GM18519 (cell line): ENCODE data around the gene RP2.

Source experiments
- ATAC-seq: cut with Tn5 transposase; IDR thresholded peaks from one replicate; pipeline ENCODE4 v1.9.1; 2021; ENCODE audit warnings: mild to moderate bottlenecking, moderate library complexity; ENCODE audit not compliant: unreplicated experiment, low FRiP score

Gene RP2

DNA sequence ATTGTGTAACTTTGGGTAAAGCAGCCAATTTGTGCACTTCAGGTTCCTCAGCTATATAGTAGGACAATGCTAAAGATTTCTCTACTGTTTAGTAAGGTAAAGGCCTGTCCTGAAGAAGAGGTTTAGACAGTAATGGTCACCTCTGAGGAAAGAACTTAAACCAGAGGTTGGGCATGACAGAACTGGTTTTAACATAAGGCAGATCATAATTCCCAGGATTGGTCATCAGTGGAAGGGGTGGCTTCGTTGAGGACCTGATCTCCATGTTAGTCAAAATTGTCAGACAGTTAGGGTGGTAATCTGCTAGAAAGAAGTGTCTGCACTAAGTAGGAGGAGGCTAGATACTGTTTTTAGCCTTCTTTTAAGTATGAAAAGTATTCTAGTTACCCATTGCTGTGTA is 4.1 kb downstream of the RP2 start:
- ATAC-seq = no peak

DNA sequence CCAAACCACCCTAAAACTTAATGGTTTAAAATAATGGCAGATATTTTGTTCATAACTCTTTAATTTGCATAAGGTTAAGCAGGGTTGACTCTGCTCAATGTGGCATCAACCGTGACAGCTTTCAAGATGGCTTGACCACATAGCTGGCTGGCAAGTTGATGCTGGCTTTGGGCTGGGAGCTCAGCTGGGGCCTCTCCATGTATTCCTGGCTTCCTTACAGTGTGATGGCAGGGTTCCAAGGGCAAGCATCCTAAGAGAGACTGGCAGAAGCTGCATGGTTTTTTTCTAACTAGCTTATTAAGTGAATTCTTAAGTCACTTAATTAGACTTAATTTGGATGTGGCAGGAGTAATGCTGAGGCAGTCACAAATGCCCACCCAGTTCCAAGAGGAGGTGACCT is 4.5 kb downstream of the RP2 start:
- ATAC-seq = no peak

DNA sequence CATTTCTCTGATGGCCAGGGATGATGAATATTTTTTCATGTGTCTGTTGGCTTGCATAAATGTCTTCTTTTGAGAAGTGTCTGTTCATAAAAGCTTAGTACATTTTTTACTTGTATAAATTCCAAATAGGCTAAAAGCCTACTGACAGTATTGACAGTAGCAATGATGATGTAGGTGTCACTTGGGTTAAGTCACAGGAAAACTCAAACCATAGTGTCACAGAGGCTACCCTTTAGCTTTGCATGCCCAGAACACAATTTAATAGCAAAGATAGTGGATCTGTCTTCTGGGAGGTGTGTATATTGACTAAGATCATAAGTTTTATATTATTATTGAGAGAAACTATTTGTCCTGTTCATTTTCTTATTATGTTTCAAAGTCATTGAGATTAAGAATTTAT is 8.1 kb downstream of the RP2 start:
- no peak for ATAC-seq

DNA sequence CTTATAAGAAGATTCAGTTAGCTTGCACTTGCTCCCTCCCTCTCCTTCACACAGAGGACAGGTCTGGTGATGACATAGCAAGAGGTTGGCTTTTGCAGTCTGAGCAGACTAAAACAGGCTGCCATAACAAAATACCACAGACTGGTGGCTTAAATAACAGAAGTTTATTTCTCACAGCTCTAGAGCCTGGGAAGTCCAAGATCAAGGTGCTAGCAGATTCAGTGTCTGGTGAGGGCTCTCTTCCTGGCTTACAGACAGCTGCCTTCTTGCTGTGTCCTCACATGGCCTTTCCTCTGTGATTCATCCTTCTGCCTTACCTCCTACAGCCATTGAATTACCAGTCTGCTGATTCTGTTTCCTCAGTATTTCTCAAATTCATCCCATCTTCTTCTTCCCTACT is 13.1 kb downstream of the RP2 start:
- no peak for ATAC-seq

DNA sequence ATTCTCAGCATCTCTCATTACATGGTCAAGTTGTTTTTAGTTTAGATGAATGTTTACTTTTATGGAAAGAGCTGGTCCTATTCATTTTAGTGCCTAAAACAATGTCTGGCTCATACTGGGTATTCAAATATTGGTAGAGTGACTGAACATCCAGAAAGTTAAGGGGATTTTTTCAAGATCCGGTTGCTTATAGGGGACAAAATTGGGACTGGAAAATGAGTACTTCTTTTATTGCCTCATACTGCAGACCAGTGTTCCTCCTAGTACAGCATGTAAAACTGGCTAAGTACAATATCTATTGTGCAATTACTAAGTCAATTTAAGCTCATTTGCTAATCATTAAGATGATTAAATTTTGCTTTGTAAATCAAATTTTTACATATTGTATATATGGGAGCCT is 13.9 kb downstream of the RP2 start:
- no peak for ATAC-seq

DNA sequence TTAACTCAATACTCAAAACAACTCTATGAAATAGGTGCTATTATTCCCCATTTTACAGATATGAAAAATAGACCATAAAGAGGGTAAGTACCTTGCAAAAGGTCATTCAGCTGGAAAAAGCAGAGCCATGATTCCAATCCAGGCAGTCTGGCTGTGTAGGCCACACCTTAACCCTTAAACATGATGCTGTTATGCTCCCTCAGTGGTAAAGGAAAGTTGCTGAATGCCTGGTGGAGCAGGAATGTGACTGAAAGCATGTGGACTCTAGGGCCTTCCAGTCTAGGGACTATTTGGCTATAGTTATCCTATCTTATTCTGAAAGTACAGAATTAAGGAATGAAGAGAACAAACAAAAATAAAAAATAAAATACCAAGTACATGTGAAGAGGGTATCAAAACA is 19.6 kb downstream of the RP2 start:
- no peak for ATAC-seq

DNA sequence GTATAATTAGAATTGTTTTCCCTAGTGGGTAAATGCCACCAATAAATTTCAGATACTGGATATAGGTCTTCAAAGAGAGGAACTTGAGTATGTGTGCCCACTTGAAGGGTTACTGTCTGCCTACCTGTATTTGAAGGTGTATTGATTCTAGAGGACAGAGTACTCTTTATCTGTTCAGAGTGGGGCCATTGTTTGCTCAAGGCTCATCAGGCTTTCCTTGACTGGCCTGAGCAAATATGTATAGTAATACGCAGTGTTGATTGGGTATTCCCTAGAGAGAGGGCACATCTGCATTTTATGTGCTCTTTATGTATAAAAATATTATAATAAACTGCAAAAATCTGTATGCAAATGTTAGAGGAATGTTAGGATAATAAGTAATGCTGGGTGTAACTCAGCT is 23.7 kb downstream of the RP2 start:
- ATAC-seq = no peak

DNA sequence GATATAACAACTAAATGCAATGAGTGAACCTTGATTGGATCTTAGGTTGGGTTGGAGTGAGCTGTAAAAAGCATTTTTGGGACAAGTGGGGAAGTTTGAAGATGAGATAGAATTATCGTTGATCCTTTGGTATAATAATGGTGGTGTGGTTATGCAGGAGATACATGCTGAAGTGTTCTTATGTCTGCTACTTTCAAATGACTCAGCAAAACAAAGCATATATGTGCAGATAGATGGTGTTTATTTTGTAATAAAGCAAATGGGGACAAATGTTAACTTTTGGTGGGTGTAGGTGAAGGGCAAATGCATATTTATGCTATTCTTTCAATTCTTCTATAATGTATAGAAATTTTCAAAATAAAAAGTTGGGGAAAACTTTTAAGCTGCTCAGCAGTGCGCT is 26.2 kb downstream of the RP2 start:
- ATAC-seq = no peak

DNA sequence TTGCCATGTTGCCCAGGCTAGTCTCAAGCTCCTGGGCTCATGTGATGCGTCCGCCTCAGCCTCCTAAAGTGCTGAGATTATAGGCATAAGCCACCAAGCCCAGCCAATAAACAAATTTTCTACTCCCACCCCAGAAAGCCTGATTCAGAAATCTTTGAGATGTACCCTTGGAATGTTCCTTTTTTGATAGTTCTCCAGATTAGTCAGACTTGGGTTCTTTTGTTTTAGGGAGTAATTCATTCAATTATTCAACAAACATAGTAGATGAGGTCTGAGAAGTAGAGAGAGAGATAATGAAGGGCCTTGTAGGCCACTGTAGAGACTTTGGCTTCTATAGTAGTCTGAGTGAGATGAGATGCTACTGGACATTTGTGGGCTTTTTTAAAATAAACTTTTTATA is 27.8 kb downstream of the RP2 start:
- ATAC-seq = no peak

DNA sequence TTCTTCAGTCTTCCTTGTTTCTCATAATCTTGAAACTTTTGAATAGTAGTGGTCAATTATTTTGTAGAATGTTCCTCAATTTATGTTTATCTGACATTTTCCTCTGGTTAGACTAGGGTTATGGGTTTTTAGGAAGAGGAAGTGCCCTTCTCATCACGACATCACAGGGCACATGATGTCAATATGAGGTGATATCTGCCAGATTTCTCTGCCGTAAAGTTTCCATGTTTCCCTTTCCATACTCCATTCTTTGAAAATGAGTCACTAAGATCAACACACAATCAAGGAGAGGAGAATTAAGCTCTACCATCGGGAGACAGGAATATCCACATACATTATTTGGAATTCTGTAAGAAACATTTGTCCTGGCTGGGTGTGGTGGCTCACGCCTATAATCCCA is 28.4 kb downstream of the RP2 start:
- ATAC-seq = no peak

DNA sequence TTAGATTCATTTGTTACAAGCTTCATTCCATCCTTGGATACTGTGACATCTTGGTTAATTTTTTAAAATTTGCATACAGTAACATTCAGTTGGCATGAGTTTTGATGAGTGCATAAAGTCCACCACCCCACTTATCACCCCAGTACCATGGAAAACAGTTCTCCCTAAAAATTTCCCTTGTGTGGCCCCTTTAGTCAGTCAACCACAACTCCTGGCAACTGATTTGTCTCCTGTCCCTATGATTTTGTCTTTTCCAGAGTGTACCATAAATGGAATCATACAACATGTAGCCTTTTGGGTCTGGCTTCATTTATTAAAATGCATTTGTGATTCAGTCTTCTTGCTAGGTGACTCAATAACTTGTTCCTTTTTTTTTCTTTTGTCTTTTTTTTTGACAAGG is 29.9 kb downstream of the RP2 start:
- no peak for ATAC-seq

DNA sequence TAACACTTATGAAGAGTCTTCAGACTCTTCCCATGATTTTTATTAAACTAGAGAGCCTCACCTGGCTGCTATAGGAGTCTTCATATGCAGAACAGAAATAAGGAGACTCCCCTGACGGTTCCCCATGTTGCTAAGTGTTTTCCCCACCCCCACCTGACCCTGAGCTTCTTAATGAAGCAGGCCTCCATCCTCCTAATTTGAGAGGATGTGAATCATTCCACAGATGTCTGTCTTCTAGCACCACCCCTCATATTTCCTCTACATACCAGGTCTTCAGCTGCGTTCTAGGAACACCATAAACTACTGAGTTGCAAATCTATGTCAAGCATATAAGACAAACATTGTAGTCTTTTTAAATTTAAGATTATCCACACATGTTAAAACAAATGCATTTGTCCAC is 36.9 kb downstream of the RP2 start:
- ATAC-seq = no peak

DNA sequence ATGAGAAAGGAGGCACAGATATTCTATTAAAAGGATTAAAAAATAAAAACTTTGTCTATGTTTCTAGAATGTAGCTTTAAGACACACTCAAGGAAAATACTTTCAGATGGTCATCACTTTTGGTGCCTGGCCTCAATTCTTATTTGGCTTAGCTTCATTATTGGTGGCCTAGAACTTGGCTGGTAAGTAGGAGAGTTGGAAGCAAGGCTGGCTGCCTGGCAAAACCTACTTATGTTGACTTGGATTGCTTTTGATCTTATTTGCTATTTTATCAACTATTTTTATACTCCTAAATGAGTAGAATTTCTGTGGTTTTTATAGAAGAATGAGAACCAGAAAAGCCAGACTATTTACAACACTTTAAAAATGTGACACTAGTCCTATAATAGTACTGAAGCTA is 40.1 kb downstream of the RP2 start:
- no peak for ATAC-seq

DNA sequence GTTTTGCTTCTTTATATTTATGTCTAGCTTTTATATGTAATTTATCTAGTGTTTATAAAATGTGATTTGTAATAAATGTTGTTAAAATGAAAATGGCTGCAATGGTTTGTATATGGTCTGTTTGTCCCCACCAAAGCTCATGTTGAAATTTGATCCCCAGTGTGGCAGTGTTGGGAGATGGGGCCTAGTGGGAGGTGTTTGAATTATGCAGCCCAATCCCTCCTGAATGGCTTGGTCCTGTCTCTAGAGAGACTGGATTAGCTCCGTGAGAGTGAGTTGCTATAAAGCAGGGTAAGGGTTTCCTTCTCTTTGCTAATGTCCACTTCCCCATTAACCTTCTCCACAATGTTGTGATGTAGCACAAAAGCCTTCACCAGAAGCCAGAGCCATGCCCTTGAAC is 45.4 kb downstream of the RP2 start:
- no peak for ATAC-seq

DNA sequence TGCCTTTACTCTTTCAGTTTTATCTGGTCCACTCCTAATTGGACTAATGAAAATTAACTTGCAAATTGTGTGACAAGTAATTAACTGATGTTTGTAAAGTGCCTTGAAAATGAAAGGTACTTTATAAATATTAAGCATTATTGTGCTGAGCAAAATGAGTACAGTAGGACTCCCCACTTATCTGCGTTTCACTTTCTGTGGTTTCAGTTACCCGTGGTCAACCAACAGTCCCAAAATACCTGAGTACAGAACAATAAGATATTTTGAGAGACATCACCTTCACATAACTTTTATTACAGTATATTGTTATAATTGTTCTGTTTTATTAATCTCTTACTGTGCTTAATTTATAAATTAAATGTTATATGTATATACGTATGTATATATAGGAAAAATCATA is 48.0 kb downstream of the RP2 start:
- ATAC-seq = no peak

DNA sequence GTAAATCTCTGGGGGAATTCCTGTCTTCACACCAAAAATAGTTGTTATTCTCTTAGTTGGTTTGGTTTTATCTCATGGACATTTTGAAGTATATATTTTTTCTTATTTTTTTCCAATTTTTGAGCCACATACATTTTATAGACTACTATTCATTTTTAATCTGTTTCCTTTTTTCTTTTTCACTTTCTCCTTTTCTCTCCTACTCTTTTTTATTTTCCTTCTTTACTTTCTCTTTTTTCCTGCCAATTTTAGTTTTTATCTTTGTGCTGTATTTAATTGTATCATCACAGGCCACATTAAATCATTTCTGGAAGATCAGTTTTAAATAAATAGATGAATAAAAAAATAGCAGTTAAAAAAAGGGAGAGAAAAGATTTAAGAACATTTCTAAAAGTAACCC is 61.4 kb downstream of the RP2 start:
- no peak for ATAC-seq

DNA sequence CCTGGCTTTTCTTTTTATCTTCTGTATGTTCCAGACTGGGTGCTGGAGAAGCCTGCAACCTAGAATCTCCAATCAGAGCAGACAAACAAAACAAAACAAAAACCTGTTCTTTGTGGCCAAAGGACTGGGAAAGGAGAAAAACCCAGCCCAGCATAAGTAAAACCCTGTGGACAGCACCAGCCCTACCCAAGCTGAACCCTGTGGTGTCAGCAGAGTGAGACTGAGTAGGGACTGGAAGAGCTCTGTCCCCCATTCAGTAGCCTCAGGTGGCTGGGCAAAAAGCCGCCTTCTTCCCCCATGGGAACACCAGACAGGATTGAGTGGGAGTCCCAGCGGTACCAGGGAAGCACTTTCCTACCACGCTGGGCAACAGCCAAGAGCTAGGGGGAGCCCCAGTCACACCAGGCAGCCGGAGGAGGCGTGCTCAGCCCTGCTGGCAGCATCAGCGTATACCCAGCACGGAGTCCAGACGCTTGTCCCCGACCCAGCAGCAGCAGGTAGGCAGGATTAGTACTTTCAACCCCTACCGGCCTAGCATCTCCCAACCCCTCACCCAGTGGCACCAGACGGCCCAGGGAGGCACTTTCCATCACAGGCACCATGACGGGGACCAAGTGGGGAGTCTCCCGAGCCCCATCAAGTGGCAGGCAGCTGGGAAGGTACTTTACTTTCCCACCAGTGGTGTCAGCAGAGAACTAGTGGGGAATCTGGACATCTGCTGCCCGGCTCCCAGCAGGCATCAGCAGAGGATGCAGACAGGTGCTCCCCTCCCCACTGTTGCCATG is 66.8 kb downstream of the RP2 start:
- ATAC-seq = peak; percentile 62

DNA sequence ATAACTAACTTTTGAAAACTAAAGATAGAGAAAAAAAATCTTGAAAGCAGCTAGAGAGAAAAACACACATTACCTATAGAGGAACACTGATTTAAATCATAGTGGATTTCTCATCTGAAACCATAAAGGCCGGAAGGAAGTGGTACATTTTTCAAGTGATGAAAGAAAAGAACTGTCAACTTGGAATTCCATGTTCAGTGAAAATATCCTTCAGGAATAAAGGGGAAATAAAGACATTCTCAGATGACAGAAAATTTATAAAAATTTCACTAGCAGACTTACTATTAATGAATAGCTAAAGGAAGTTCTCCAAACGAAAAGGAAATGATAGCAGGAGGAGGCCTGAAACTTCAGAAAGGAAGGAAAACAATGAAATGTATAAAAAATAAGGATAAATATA is 67.8 kb downstream of the RP2 start:
- no peak for ATAC-seq

DNA sequence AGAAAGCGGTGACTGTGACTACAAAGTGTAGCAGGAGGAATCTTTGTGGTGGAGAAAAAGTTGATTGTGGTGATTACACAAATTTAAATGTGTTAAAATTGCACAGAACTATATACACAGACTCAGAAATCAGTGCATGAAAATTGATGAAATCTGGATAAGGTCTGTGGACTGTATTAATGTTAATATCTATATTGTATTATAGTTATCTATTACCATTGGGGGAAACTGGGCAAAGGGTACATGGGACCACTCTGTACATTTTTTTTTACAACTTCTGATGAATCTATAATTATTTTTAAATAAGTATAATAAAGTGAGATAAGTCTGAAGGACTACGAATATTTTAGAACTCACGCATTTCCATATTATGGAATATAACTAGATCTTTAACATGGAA is 73.6 kb downstream of the RP2 start:
- no peak for ATAC-seq

DNA sequence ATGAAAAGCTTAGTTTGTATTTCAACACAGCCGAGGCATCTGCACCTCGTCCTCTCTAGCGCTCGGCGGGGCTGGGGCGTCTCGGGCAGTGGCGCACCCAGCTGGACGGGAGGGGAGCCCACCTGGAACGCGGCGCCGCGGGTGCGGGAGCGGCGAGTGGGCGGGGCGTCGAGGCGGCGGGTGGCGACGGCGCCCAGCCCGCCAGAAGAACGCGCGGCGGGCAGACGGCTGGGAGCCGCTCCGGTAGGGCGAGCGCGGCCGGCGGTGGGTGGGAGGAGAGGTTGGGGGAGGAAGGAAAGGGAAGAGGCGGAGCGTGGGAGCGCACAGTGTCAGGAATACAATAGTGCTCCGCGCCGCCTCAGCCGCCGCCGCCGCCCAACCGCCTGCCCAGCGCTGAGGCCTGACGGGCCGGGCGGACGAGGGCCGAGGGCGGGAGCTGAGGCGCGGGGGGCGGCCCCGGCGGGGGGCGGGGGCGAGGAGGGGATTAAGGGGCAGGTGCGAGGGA is 75.3 kb downstream of the RP2 start, which contains the start of gene JADE3:
Gene JADE3, plus strand, starts transcription at position 324 of the 505 bp plus-strand sequence. CDS start 72,474 bp downstream, outside the sequence.
- ATAC-seq = no peak

DNA sequence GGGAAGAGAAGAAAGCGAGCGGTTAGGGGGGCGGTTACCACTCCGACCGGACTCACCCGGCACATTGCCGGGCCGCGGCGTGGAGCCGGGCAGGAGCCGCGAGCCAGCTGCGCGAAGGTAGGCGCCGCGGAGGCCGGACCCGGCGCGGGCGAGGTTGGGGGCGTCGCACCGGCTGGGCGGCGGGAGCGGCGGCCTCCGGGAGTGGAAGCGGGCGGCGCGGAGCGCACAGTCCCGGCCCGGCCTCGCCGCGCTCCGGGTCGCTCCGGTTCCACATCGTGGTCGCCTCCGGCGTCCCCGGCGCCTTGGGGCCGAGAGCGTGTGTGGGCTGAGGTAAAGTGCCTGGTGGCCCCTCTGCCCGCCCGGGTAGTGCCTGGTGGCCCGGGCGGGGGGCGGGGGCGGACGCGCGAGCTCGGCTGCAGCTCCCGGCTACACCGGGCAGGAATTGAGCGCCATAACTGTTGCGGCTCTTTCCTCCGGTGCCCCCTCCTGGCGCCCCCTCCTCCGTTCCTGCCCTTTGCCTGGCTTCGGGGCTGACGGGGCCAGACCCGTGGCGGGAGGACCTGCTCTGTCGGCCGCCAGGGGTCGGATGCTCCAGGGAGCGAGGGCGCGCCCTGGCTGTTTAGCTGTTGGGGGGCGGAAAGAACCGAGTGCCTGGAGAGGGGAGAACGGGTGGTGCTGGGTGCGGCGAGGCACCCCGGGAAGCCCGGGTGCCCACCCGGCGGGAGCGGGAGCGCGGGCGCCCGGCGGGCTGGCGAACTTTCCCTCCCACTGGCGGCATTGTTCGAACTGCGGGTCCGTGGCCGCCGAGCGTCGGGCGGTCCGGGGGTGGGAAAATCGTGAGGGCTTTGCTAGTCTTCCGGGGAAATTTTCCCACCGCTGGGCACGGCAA is 76.0 kb downstream of the RP2 start:
- ATAC-seq = no peak

DNA sequence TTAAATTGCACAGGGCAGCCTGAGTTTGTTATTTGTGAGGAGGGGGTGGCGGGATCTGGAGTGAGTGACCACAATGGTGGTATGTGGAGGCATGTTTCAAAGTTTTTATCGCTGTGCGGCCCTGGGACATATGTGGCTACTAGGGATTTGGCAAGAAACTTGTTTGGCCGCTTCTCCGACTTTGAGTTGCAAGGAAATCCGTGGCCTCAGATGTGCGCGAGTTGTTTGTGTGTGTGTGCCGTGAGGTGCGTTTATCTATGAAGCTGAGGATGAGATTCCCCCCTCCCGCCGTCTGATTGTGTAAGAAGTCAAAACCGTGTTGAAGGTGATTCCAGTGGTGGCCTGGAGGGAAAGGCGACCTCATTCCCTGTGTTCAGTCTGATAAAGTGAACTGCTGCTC is 76.8 kb downstream of the RP2 start:
- no peak for ATAC-seq
